WTC11 (cell line): ENCODE results near the gene RGS16. TPM values are rescaled to one million over a fixed set of nuclear protein-coding genes. Genes with fewer than 3 reads are reported as not detected.

Experiments
- ATAC-seq: fragments of 200-7000 bp; cut with Tn5 transposase; 2 replicates; pipeline ENCODE4 v1.10.0; 2021; ENCODE audit warnings: mild to moderate bottlenecking, moderate library complexity
- CTCF ChIA-PET: fragments of 300-600 bp; sonication (Branson Sonifier 250); formaldehyde crosslinking; loops from one replicate; lab custom pipeline; 2021; ENCODE audit warnings: antibody characterized with exemption; lab: Charles Lee
- POLR2A ChIA-PET: fragments of 350-600 bp; sonication (Branson Sonifier 250); formaldehyde crosslinking; loops from one replicate; lab custom pipeline; 2021; ENCODE audit warnings: antibody characterized with exemption; lab: Charles Lee
- DNase-seq: peaks from one replicate; pipeline ENCODE4 v3.0.0; 2021; ENCODE audit warnings: low spot score
- H3K27ac Mint-ChIP-seq: 2 replicates; pipeline ENCODE4 v1.8.0; 2021; ENCODE audit warnings: mixed read lengths
- H3K27me3 Mint-ChIP-seq: 2 replicates; pipeline ENCODE4 v1.8.0; 2021; ENCODE audit warnings: low read depth, mild to moderate bottlenecking, moderate library complexity, mixed read lengths
- H3K36me3 Mint-ChIP-seq: 2 replicates; pipeline ENCODE4 v1.8.0; 2021; ENCODE audit warnings: mixed read lengths
- H3K4me1 Mint-ChIP-seq: 2 replicates; pipeline ENCODE4 v1.8.0; 2022; ENCODE audit warnings: mixed read lengths
- H3K4me3 Mint-ChIP-seq: 2 replicates; pipeline ENCODE4 v1.8.0; 2021; ENCODE audit warnings: mild to moderate bottlenecking, moderate library complexity, mixed read lengths
- H3K9me3 Mint-ChIP-seq: 2 replicates; pipeline ENCODE4 v1.8.0; 2021; ENCODE audit warnings: mixed read lengths
- AFF4 ChIP-seq: sonication (generic); formaldehyde crosslinking; IDR thresholded peaks from 2 replicates; pipeline ENCODE4 v1.8.1; 2023; ENCODE audit warnings: mild to moderate bottlenecking, missing genetic modification reagents, borderline replicate concordance
- ATF6 ChIP-seq: sonication (generic); formaldehyde crosslinking; IDR thresholded peaks from 2 replicates; pipeline ENCODE4 v1.8.1; 2023; ENCODE audit warnings: mild to moderate bottlenecking, missing genetic modification reagents
- CDX4 ChIP-seq: fragments of 250-450 bp; sonication (Bioruptor Pico); IDR thresholded peaks from 2 replicates; pipeline ENCODE4 v1.9.0; 2021; ENCODE audit warnings: moderate library complexity, mild to moderate bottlenecking, inconsistent platforms, borderline replicate concordance
- CTCF ChIP-seq: fragments of 200-600 bp; IDR thresholded peaks from 2 replicates; pipeline ENCODE4 v1.8.0; 2022; ENCODE audit warnings: antibody characterized with exemption
- E2F1 ChIP-seq: sonication (generic); formaldehyde crosslinking; IDR thresholded peaks from 2 replicates; pipeline ENCODE4 v1.8.0; 2022; ENCODE audit warnings: mild to moderate bottlenecking, missing genetic modification reagents
- EMX1 ChIP-seq: fragments of 250-450 bp; sonication (Bioruptor Pico); IDR thresholded peaks from 2 replicates; pipeline ENCODE4 v1.8.0; 2021; ENCODE audit warnings: mild to moderate bottlenecking
- ERG ChIP-seq: fragments of 250-450 bp; sonication (Bioruptor Pico); IDR thresholded peaks from 2 replicates; pipeline ENCODE4 v1.8.0; 2021; ENCODE audit warnings: mild to moderate bottlenecking
- FOXK1 ChIP-seq: sonication (generic); formaldehyde crosslinking; IDR thresholded peaks from 2 replicates; pipeline ENCODE4 v1.8.0; 2022; ENCODE audit warnings: mild to moderate bottlenecking, moderate library complexity, missing genetic modification reagents
- FOXP4 ChIP-seq: sonication (generic); formaldehyde crosslinking; IDR thresholded peaks from 2 replicates; pipeline ENCODE4 v1.8.0; 2022; ENCODE audit warnings: mild to moderate bottlenecking, missing genetic modification reagents
- MAX ChIP-seq: sonication (generic); formaldehyde crosslinking; IDR thresholded peaks from 2 replicates; pipeline ENCODE4 v1.8.0; 2022; ENCODE audit warnings: mild to moderate bottlenecking, missing genetic modification reagents
- NR3C1 ChIP-seq: sonication (generic); formaldehyde crosslinking; conservative IDR thresholded peaks from 2 replicates; pipeline ENCODE4 v1.8.1; 2023; ENCODE audit warnings: low read depth, mild to moderate bottlenecking, missing genetic modification reagents
- RORB ChIP-seq: fragments of 250-450 bp; sonication (Bioruptor Pico); IDR thresholded peaks from 2 replicates; pipeline ENCODE4 v1.9.0; 2021; ENCODE audit warnings: mild to moderate bottlenecking
- STAT6 ChIP-seq: sonication (generic); formaldehyde crosslinking; conservative IDR thresholded peaks from 2 replicates; pipeline ENCODE4 v1.8.1; 2023; ENCODE audit warnings: mild to moderate bottlenecking, low read depth, missing genetic modification reagents, moderate library complexity
- TEAD1 ChIP-seq: sonication (generic); formaldehyde crosslinking; IDR thresholded peaks from 2 replicates; pipeline ENCODE4 v1.8.0; 2022; ENCODE audit warnings: mild to moderate bottlenecking, missing genetic modification reagents
- TEAD4 ChIP-seq: sonication (generic); formaldehyde crosslinking; IDR thresholded peaks from 2 replicates; pipeline ENCODE4 v1.8.0; 2022; ENCODE audit warnings: mild to moderate bottlenecking, missing genetic modification reagents
- USF2 ChIP-seq: sonication (generic); formaldehyde crosslinking; IDR thresholded peaks from 2 replicates; pipeline ENCODE4 v1.8.1; 2023; ENCODE audit warnings: mild to moderate bottlenecking, missing genetic modification reagents, moderate library complexity
- ZNF138 ChIP-seq: sonication (generic); formaldehyde crosslinking; conservative IDR thresholded peaks from 2 replicates; pipeline ENCODE4 v1.8.1; 2022; ENCODE audit warnings: mild to moderate bottlenecking, moderate library complexity, missing genetic modification reagents
- ZNF219 ChIP-seq: sonication (generic); formaldehyde crosslinking; IDR thresholded peaks from 2 replicates; pipeline ENCODE4 v1.8.0; 2023; ENCODE audit warnings: missing genetic modification reagents, mild to moderate bottlenecking, borderline replicate concordance
- ZNF423 ChIP-seq: fragments of 250-450 bp; sonication (Bioruptor Pico); IDR thresholded peaks from 2 replicates; pipeline ENCODE4 v2.1.2; 2022; ENCODE audit warnings: mild to moderate bottlenecking, moderate library complexity
- total RNA-seq: library from RNA; stranded (reverse); gene quantifications from 3 replicates; pipeline ENCODE4 v1.2.3, GENCODE V29; 2021

Gene RGS16
- total RNA-seq, 1 experiment from 2014 or later, result 17.8 TPM

GRCh38 chr1:182611787-182612186, 7.6 kb upstream of the RGS16 start:
- H3K27me3 Mint-ChIP-seq, result peaks cover 65% of the 10 kb centered on the region
- no peaks in the 10 kb centered on the region for H3K36me3 Mint-ChIP-seq
- TF ChIP-seq EMX1 (no peak), ERG (CRISPR knock-in tag) (no peak), TEAD4 (no peak), ATF6 (CRISPR knock-in tag) (no peak), USF2 (no peak), MAX (CRISPR knock-in tag) (peak; percentile 33; the same call in 1 of the 2 replicates), ZNF219 (no peak), NR3C1 (CRISPR knock-in tag) (no peak), FOXP4 (no peak), ZNF423 (no peak), AFF4 (no peak), STAT6 (CRISPR knock-in tag) (no peak), CTCF (no peak), RORB (no peak), FOXK1 (CRISPR knock-in tag) (0 out of 2 replicates have a peak, but pooled peaks have one; percentile 43), E2F1 (CRISPR knock-in tag) (no peak), ZNF138 (CRISPR knock-in tag) (no peak), TEAD1 (CRISPR knock-in tag) (0 out of 2 replicates have a peak, but pooled peaks have one; percentile 30), CDX4 (CRISPR knock-in tag) (no peak)

More at GRCh38 chr1:182611787-182612186, 7.6 kb upstream of the RGS16 start:
- ChIA-PET POLR2A (interaction anchor here (0.8 to 1.0 kb wide), 3 partner anchors 9 to 171 kb away, joined by 3 to 4 read pairs (median 3); no protein-coding TSS in a partner anchor), CTCF (interaction anchor here (0.8 to 6.3 kb wide), 12 partner anchors 8 to 175 kb away, joined by 3 to 84 read pairs (median 7); no protein-coding TSS in a partner anchor)
- Mint-ChIP-seq H3K4me3 (no peak overlapping the region), H3K4me1 (peaks cover 61% of the 10 kb centered on the region), H3K27ac (no peak overlapping the region), H3K9me3 (no peaks in the 10 kb centered on the region)
- DNase-seq (peak; percentile 60), ATAC-seq (peak; percentile 35)
